Thymus (tissue), 11 donors: ENCODE measurements around the gene ANO2. TPM values are rescaled to one million over a fixed set of nuclear protein-coding genes. Genes with fewer than 3 reads are reported as not detected.

Experiments used
- DNase-seq, 9 donors: peaks; one replicate each; pipeline ENCODE4 v3.0.0-alpha.2; 2013; ENCODE audit warnings: low spot score in 9 of 9, low read depth in 6 of 9, missing footprints in 1 of 9
- H3K27ac ChIP-seq, 2 donors: one replicate each; pipeline ENCODE4 v1.5.1; 2013; ENCODE audit warnings: control low read depth in 1 of 2, low read depth in 1 of 2, low read length in 1 of 2, mild to moderate bottlenecking in 1 of 2, moderate library complexity in 1 of 2
- H3K27me3 ChIP-seq, 2 donors: one replicate each; pipeline ENCODE4 v1.5.1; 2013; ENCODE audit warnings: low read length in 1 of 2; ENCODE audit not compliant: control insufficient read depth in 2 of 2, insufficient read depth in 1 of 2
- H3K36me3 ChIP-seq, 2 donors: one replicate each; pipeline ENCODE4 v1.5.1; 2013; ENCODE audit warnings: low read length in 1 of 2, mild to moderate bottlenecking in 1 of 2, moderate library complexity in 1 of 2; ENCODE audit not compliant: control insufficient read depth in 2 of 2, insufficient read depth in 2 of 2
- H3K4me1 ChIP-seq, 2 donors: one replicate each; pipeline ENCODE4 v1.5.1; 2013; ENCODE audit warnings: low read length in 2 of 2; ENCODE audit not compliant: control insufficient read depth in 2 of 2, insufficient read depth in 2 of 2
- H3K4me3 ChIP-seq, 2 donors: one replicate each; pipeline ENCODE4 v1.5.1; 2013; ENCODE audit warnings: low read length in 2 of 2, control low read depth in 1 of 2, mild to moderate bottlenecking in 1 of 2
- H3K9me3 ChIP-seq, 2 donors: one replicate each; pipeline ENCODE4 v1.5.1; 2013; ENCODE audit warnings: low read length in 1 of 2, mild to moderate bottlenecking in 1 of 2; ENCODE audit not compliant: control insufficient read depth in 2 of 2, insufficient read depth in 1 of 2
- WGBS: extraction: QIAGEN DNeasy Blood & Tissue Kit; methylation state at CpG from one replicate; pipeline ENCODE4 v1.1.7; 2013; 5-methylcytosine and 5-hydroxymethylcytosine counted together
- polyA plus RNA-seq: library from polyadenylated mRNA; stranded (reverse); fragments of 200-250 nt; gene quantifications from one replicate; pipeline ENCODE4 v1.2.3, GENCODE V29; 2013
- total RNA-seq: library from RNA; stranded (reverse); fragments of 120-200 nt; gene quantifications from one replicate; pipeline ENCODE4 v1.2.4, GENCODE V29; 2013
- donor health status: healthy.

The ANO2 gene
- total and polyA plus RNA-seq, 2 donors: 0.57 to 1.4 TPM

DNA sequence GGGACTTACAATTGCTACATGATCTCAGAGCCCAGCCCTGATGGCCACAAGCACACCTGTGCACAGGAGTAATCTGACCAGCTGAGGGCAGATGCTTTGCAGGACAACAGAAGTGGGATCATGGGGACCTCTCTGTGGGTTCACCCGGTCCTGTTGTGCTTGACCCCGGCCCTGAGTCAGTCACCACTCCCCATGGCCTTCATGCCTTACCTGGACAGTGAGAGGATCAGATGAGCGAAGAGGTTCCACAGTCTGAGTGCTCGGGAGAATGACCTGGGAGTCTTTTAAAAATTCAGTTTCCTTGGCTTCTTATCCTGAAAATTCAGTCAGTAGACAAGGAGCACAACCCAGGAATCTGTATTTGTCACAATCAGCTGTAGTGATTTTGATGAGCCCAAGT lies 425.0 kb downstream of the ANO2 start:
- Histone ChIP-seq H3K9me3 (no peaks in the 10 kb centered on the region), H3K27ac (no peak overlapping the region), H3K36me3 (no peaks in the 10 kb centered on the region), H3K4me1 (no peaks in the 10 kb centered on the region), H3K4me3 (no peak overlapping the region), H3K27me3 (no peaks in the 10 kb centered on the region)
- WGBS: 96% methylated on average over 4 of the region's 4 CpGs
- DNase-seq: no peak

DNA sequence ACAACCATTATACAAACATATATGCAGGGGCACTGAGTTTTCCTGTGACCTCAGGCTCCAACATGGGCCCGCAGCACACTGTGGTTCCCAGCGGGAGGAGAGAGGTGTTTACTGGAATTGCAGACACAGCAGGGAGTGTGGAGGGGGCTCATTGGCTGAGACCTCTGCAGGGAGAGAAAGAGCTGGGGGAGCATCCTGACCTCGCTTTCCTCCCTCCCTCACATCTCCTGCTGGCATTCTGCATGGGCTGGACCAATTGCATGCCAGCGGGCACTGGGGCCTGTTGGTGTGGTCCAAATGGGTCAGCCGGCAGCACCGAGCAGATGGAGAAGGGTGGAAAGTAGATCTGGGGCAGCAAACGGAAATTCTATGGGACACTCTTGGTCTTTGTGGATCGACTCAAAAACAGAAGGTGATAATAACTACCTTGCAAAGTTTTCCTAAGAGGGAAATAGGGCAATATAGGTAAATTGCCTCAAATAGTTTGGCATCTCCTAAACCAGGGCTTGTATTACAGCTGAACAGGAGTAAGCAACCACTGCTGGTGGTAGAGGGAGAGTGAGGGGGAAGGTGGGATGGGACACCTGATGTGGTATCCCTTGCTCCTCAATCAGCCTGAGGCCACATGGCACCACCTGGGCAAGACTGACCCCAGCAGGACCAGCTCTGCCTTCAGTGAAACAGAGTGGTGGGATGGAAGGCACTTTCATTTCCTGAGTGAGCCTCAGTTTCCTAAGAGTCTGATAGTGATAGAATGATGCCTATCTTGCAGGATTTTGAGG lies 426.3 kb downstream of the ANO2 start:
- WGBS: 95% methylated on average over 8 of the region's 8 CpGs
- H3K27me3 ChIP-seq: no peaks in the 10 kb centered on the region
- no peak overlapping the region for H3K4me3 ChIP-seq
- H3K9me3 ChIP-seq: no peaks in the 10 kb centered on the region
- H3K4me1 ChIP-seq: no peaks in the 10 kb centered on the region
- H3K27ac ChIP-seq: no peak overlapping the region
- no peaks in the 10 kb centered on the region for H3K36me3 ChIP-seq
- no peak for DNase-seq

DNA sequence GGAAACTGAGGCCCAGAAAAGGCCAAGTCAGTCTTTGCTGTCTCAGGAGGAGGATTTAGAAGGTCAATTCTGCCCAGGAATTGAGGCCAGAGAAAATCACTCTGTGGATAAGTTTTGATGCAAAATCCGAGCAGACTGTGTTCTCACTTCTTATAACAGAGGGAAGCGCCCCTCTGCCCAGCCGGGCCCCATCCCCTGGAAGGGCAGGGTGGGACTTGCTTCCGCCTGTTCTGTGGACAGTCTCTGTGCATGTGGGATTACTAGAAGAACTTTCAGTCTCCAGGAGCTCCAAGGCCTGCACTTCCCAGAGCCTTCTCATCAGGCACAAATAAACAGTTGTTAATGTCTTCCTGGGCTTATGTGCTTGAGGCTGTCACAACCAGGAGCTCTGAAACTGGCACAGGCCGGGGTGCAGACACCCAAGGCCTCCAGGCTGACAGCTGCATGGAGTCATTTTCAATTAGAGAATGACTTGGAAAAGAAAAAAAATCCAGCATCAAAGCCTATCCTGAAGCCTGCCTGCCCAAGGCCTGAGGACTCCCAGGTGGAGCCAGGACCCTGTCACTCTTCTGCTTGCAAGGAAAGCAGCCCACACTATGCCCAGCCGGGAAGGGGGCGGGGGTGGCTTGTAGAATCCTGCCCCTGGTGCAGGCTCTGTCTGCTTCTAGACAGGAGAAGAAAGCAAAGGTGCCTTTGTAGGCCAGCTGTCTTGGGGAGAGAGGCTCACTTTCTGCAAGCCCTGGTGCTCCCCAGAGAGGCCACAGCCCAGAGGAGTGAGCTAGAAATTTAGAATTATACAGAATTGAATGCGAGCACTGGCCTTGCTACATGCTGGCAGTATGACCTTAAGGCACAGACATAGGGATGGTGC lies 428.5 kb downstream of the ANO2 start:
- Histone ChIP-seq H3K27ac (no peak overlapping the region), H3K27me3 (peaks cover 4 to 11% of the 10 kb centered on the region in 2 donors), H3K9me3 (no peaks in the 10 kb centered on the region), H3K4me3 (no peak overlapping the region), H3K4me1 (no peaks in the 10 kb centered on the region), H3K36me3 (no peaks in the 10 kb centered on the region)
- 96% methylated on average over 8 of the region's 8 CpGs for WGBS
- no peak for DNase-seq

DNA sequence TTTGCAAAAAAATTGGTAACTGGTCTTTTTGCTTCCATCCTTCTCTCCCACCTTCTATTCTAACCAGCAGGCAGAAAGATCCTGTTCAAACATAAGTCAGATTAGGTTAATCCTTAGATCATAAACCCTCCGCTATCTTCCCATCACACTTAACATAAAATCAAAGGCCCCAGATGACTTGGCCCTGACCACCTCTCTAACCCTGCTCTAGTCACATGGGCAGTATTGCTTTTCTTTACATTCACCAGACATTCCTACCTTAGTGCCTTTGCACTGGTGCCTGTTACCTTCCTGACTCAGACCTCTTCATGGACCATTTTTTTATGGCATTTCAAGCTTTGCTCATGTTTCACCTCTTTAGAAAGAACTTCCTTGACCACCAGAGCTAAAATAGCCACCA lies 429.6 kb downstream of the ANO2 start:
- 97% methylated on average over 1 of the region's 1 CpG for WGBS
- no peak for DNase-seq
- H3K27me3 ChIP-seq: peaks cover 4 to 12% of the 10 kb centered on the region in 2 donors
- H3K36me3 ChIP-seq: no peaks in the 10 kb centered on the region
- no peak overlapping the region for H3K27ac ChIP-seq
- H3K4me3 ChIP-seq: no peak overlapping the region
- H3K9me3 ChIP-seq: no peaks in the 10 kb centered on the region
- H3K4me1 ChIP-seq: no peaks in the 10 kb centered on the region

DNA sequence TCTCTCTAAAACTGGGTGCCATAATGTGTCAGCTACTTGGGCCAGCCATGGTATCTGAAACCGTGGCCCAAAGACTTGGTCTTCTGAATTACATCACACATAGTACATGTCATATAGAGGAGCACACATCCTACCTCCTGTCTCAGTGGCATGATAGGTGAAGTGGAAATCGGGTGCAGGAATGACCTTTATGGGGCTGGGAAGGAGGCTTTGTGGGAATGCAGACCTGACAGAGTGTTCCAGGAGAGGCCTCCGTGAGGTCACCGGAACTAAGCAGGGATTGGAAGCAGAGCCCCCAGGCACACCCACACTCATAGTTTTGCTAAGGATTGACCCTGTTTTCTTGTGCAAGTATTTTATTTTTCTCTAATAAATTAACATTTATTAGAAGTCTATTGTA lies 430.5 kb downstream of the ANO2 start:
- DNase-seq: no peak
- WGBS: 96% methylated on average over 4 of the region's 4 CpGs
- H3K36me3 ChIP-seq: no peaks in the 10 kb centered on the region
- no peak overlapping the region for H3K27ac ChIP-seq
- no peaks in the 10 kb centered on the region for H3K4me1 ChIP-seq
- H3K4me3 ChIP-seq: no peak overlapping the region
- H3K9me3 ChIP-seq: no peaks in the 10 kb centered on the region
- peaks cover 4 to 12% of the 10 kb centered on the region in 2 donors for H3K27me3 ChIP-seq

DNA sequence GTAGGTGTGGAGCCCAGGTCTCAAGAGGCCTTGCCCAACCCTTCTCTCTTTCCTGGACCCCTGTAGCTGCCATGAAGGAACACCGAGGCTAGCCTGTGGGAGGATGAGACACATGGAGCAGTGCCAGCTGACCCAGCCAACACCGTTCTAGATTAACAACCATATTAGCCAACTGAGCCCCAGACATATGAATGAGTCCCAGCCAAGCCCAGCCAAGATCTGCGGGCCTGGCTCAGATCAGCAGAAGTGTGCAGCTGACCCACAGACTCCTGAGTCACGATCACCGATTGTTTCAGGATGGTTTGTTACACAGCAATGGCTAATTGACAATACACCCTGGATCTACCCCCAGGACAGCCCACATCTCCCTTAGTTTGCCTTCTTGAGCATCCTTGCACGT lies 431.0 kb downstream of the ANO2 start:
- H3K27ac ChIP-seq: no peak overlapping the region
- H3K9me3 ChIP-seq: no peaks in the 10 kb centered on the region

DNA sequence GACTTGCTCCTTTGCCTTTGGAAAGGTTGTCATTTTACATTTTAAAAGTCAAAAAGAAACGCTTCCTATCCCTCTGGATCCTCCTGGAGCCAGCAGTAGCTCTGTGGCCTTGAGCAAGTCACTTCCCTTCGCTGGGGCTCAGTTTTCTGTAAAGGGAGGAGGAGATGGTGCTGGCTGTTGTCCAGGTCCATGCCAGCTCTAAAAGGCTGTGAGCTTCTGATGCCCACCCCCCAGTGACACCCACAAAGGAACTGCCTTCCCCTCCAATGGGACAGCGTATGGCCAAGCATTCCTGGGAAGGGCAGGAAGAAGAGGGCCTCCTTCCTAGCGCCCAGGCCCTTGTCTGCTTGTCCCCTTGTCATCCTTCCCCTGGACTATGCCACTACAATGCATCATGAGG lies 431.7 kb downstream of the ANO2 start:
- H3K4me3 ChIP-seq: no peak overlapping the region
- no peaks in the 10 kb centered on the region for H3K9me3 ChIP-seq
- no peak for DNase-seq
- peaks cover 4 to 12% of the 10 kb centered on the region in 2 donors for H3K27me3 ChIP-seq
- H3K4me1 ChIP-seq: no peaks in the 10 kb centered on the region
- 95% methylated on average over 4 of the region's 4 CpGs for WGBS
- no peaks in the 10 kb centered on the region for H3K36me3 ChIP-seq
- no peak overlapping the region for H3K27ac ChIP-seq

More for the DNA sequence above, 431.0 kb downstream of the ANO2 start:
- H3K36me3 ChIP-seq: no peaks in the 10 kb centered on the region
- no peak overlapping the region for H3K4me3 ChIP-seq
- H3K4me1 ChIP-seq: no peaks in the 10 kb centered on the region
- peaks cover 4 to 12% of the 10 kb centered on the region in 2 donors for H3K27me3 ChIP-seq
- no peak for DNase-seq
- 88% methylated on average over 6 of the region's 6 CpGs for WGBS
